Measurements from ENCODE around the gene SSPN. TPM values are rescaled to one million over a fixed set of nuclear protein-coding genes. Genes with fewer than 3 reads are reported as not detected.

The SSPN gene
- total RNA-seq, 1 donor from 2014 or later: 1.7 TPM

GRCh38 chr12:26297396-26298070, 102.2 kb downstream of the SSPN start:
- TF ChIP-seq, protein P1, sequence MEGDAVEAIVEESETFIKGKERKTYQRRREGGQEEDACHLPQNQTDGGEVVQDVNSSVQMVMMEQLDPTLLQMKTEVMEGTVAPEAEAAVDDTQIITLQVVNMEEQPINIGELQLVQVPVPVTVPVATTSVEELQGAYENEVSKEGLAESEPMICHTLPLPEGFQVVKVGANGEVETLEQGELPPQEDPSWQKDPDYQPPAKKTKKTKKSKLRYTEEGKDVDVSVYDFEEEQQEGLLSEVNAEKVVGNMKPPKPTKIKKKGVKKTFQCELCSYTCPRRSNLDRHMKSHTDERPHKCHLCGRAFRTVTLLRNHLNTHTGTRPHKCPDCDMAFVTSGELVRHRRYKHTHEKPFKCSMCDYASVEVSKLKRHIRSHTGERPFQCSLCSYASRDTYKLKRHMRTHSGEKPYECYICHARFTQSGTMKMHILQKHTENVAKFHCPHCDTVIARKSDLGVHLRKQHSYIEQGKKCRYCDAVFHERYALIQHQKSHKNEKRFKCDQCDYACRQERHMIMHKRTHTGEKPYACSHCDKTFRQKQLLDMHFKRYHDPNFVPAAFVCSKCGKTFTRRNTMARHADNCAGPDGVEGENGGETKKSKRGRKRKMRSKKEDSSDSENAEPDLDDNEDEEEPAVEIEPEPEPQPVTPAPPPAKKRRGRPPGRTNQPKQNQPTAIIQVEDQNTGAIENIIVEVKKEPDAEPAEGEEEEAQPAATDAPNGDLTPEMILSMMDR (IDR thresholded peaks at IDR 0.05; ENCODE audit: insufficient read depth, low read length, poor library complexity, severe bottlenecking): no peak
- H3K36me3 ChIP-seq (ENCODE audit: control insufficient read depth, insufficient read depth, low read length): no peaks in the 10 kb centered on the region
- no peak for DNase-seq (ENCODE audit: low read depth)
- H3K27me3 ChIP-seq (ENCODE audit: control insufficient read depth, insufficient read depth, low read length): no peaks in the 10 kb centered on the region
- H3K4me3 ChIP-seq (ENCODE audit: low read depth, low read length): no peak overlapping the region

GRCh38 chr12:26298785-26299621, 103.6 kb downstream of the SSPN start:
- TF ChIP-seq, protein P1 (IDR thresholded peaks at IDR 0.05; ENCODE audit: insufficient read depth, low read length, poor library complexity, severe bottlenecking): peak; percentile 47
- DNase-seq (ENCODE audit: low read depth): peak; percentile 75
- peak overlapping the region; percentile 16 for H3K4me3 ChIP-seq (ENCODE audit: low read depth, low read length)

GRCh38 chr12:26299751-26300150, 104.4 kb downstream of the SSPN start:
- Histone ChIP-seq H3K4me3 (ENCODE audit: low read depth, low read length) (no peak overlapping the region), H3K27me3 (ENCODE audit: control insufficient read depth, insufficient read depth, low read length) (no peaks in the 10 kb centered on the region), H3K36me3 (ENCODE audit: control insufficient read depth, insufficient read depth, low read length) (no peaks in the 10 kb centered on the region)
- no peak for DNase-seq (ENCODE audit: low read depth)
- TF ChIP-seq, protein P1 (IDR thresholded peaks at IDR 0.05; ENCODE audit: insufficient read depth, low read length, poor library complexity, severe bottlenecking): no peak

More at GRCh38 chr12:26298785-26299621, 103.6 kb downstream of the SSPN start:
- H3K36me3 ChIP-seq (ENCODE audit: control insufficient read depth, insufficient read depth, low read length): no peaks in the 10 kb centered on the region
- H3K27me3 ChIP-seq (ENCODE audit: control insufficient read depth, insufficient read depth, low read length): no peaks in the 10 kb centered on the region

Other genes starting within 250 kb of the SSPN start
- 27.1 and 35.3 TPM in 2 replicates for gene RASSF8, start 236.9 kb upstream of the SSPN start, total RNA-seq
- gene BHLHE41, start 70.5 kb upstream of the SSPN start, total RNA-seq: 1.6 and 9.0 TPM in 2 replicates

Measured in kidney epithelial cell (primary cell).